GM12865 (cell line): ENCODE data around the gene CARMIL1.

Experiments
- DNase-seq: peaks from one replicate; pipeline ENCODE4 v3.0.0; 2010; ENCODE audit warnings: low read depth
- H3K4me3 ChIP-seq: 2 replicates; pipeline ENCODE4 v1.5.1; 2011; ENCODE audit warnings: mild to moderate bottlenecking, low read depth, low read length, control low read depth
- TF ChIP-seq, protein P1 (sequence below): IDR thresholded peaks from 2 replicates; pipeline ENCODE4 v1.5.1; 2011; ENCODE audit warnings: low read length, control low read depth, low read depth, inconsistent platforms; ENCODE audit not compliant: insufficient read depth; ENCODE audit errors: missing control alignments

Gene CARMIL1

DNA sequence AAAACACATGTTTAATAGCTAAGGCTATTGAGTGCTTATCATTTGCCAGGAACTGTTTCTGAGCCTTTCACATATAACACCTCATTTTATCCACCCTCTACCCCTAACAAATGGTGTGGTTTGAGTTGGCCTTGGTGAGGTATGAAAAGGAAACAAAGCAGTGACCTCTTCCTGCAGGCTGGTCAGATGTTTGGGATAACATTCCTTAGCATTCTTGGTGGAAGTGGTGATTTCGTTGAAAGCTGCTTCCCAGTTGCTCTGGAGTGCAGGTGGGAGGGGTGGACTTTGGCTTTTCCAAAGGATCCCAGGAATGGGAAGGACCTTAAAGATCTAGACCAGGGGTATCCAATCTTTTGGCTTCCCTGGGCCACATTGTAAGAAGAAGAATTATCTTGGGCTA is 41.3 kb downstream of the CARMIL1 start:
- no peak for DNase-seq
- TF ChIP-seq, protein P1, sequence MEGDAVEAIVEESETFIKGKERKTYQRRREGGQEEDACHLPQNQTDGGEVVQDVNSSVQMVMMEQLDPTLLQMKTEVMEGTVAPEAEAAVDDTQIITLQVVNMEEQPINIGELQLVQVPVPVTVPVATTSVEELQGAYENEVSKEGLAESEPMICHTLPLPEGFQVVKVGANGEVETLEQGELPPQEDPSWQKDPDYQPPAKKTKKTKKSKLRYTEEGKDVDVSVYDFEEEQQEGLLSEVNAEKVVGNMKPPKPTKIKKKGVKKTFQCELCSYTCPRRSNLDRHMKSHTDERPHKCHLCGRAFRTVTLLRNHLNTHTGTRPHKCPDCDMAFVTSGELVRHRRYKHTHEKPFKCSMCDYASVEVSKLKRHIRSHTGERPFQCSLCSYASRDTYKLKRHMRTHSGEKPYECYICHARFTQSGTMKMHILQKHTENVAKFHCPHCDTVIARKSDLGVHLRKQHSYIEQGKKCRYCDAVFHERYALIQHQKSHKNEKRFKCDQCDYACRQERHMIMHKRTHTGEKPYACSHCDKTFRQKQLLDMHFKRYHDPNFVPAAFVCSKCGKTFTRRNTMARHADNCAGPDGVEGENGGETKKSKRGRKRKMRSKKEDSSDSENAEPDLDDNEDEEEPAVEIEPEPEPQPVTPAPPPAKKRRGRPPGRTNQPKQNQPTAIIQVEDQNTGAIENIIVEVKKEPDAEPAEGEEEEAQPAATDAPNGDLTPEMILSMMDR = no peak
- H3K4me3 ChIP-seq = no peak overlapping the region

DNA sequence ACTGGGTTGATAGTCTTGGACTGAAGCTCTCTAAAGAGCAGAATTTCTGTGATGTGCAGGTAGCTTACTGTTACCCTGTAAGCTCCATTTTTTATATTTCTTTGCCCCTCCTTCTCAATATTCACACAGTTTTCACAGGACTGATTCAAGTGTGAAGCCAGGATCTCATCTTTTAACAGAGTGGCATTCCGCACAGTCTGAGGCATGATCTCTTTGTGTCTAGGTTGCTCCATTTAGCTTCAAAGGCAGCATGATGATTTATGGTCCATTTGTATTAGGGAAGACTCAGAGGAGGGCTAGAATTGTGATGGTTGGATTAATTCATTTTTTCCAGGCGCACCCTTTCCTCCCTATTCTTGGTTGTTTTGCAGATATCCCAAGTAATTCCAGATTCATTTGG is 43.5 kb downstream of the CARMIL1 start:
- no peak overlapping the region for H3K4me3 ChIP-seq
- no peak for DNase-seq
- TF ChIP-seq, protein P1 = no peak

DNA sequence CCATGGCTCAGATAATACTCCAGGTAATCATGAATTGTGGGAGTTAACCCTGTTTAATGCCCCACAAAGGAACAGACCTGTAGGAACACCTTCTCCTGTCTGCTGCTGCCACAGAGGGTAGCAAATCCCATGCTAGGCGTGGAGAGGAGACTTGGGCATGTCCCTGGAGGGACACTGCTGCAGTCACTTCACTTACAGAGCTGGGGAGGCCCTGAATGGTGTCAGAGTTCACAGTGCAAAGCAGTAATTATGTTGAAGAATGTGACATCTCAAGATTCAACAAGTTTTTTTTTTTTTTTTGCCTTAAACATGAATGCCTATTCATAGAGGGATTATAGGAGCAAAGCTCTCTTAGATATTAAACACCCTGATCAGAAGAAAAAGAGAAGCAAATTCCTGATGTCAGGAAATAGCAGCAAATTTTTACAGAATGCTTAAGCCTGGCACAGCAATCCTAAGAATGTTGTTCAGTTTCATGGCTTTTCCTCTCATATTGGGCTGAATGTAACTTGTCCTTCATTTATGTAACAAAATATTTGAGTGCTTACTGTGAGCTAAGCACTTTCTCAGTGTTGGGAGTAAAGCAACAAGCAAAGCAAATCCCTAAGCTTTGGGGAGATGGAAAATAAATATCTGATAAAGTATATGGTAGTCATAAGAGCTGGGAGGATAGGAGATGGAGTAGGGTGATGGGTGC is 45.0 kb downstream of the CARMIL1 start:
- no peak for DNase-seq

DNA sequence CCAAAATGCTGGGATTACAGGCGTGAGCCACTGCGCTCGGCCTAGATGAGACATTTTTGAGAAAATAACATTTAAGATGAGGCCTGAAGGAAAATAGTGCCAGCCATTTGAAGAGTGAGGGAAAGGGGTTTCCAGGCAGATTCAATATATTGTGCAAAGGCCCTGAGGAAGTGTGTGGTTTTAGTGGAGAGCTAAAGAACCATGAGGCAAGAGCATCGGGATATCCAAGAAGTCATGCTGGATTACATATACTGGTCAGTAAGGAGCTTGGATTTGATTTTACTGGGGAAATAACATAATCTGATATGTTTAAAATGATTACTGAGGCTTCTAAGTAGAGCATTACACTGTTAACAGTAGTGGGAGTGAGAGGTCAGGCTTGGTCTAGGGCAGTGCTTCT is 47.0 kb downstream of the CARMIL1 start:
- TF ChIP-seq, protein P1 = no peak

More for the DNA sequence above, 45.0 kb downstream of the CARMIL1 start:
- H3K4me3 ChIP-seq = no peak overlapping the region
- TF ChIP-seq, protein P1 = no peak

DNA sequence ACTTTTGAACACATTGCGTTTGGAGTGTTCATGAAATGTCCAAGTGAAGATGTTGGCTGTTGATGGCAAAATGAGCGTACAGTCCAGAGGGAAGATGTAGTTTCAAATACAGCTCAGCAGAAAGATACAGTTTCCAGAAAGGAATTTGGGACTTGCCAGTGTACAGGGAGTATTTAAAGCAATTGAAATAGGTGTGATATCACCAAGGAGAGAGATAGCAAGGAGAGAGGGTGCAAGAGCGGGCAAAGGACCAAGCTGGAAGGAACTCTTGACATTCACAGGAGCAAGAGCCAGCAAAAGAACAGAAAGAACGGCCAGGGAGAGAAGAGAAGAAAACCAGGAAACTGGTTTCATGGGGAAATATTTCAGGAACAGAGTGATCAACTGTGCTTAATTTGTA is 47.8 kb downstream of the CARMIL1 start:
- no peak for DNase-seq
- TF ChIP-seq, protein P1 = no peak
- no peak overlapping the region for H3K4me3 ChIP-seq

More for the DNA sequence above, 47.0 kb downstream of the CARMIL1 start:
- H3K4me3 ChIP-seq = no peak overlapping the region
- no peak for DNase-seq

DNA sequence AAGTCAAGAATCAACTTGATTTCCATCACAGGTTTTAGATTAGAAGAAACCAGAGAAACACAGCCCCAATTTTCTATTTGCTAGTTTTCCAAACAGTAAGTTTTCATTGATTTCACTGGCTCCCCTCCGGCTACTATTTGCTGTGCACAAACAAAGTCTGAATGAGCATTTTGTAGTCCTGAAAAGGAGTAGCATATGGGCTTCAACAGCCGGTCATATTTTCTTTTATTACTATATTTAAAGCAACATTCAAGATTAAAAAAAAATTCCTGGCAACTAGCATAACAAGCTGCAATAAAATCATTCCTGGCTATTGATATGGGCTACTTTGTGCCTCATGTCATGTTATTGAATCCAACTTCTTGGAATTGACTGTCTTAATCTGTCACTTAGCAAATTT is 48.3 kb downstream of the CARMIL1 start:
- TF ChIP-seq, protein P1 = no peak
- no peak for DNase-seq
- H3K4me3 ChIP-seq = no peak overlapping the region
